ENCODE results near the gene DNAJC3.

GRCh38 chr13:95834134-95834765, 157.3 kb downstream of the DNAJC3 start:
- TF ChIP-seq, protein P1, sequence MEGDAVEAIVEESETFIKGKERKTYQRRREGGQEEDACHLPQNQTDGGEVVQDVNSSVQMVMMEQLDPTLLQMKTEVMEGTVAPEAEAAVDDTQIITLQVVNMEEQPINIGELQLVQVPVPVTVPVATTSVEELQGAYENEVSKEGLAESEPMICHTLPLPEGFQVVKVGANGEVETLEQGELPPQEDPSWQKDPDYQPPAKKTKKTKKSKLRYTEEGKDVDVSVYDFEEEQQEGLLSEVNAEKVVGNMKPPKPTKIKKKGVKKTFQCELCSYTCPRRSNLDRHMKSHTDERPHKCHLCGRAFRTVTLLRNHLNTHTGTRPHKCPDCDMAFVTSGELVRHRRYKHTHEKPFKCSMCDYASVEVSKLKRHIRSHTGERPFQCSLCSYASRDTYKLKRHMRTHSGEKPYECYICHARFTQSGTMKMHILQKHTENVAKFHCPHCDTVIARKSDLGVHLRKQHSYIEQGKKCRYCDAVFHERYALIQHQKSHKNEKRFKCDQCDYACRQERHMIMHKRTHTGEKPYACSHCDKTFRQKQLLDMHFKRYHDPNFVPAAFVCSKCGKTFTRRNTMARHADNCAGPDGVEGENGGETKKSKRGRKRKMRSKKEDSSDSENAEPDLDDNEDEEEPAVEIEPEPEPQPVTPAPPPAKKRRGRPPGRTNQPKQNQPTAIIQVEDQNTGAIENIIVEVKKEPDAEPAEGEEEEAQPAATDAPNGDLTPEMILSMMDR (IDR thresholded peaks at IDR 0.05) = peak; percentile 61 to 92 (median 90)
- no peak for TF ChIP-seq POLR2A (IDR thresholded peaks at IDR 0.05)
